IPS-18c (cell line): Measurements from ENCODE around the gene ACSF3.
"Not testable (repeated sequence)": the region's sequence is repeated elsewhere in the genome, so short reads cannot be mapped to it uniquely, and the experiment has no call there.

Experiments
- H3K4me3 ChIP-seq: 2 replicates; pipeline ENCODE4 v1.7.0; 2013; ENCODE audit warnings: low read depth, mild to moderate bottlenecking, low read length, moderate library complexity; ENCODE audit not compliant: insufficient read depth
- H3K9me3 ChIP-seq: one replicate; pipeline ENCODE4 v1.6.1; 2013; ENCODE audit warnings: mild to moderate bottlenecking, low read length, moderate library complexity; ENCODE audit not compliant: control insufficient read depth, insufficient read depth

Gene ACSF3

DNA sequence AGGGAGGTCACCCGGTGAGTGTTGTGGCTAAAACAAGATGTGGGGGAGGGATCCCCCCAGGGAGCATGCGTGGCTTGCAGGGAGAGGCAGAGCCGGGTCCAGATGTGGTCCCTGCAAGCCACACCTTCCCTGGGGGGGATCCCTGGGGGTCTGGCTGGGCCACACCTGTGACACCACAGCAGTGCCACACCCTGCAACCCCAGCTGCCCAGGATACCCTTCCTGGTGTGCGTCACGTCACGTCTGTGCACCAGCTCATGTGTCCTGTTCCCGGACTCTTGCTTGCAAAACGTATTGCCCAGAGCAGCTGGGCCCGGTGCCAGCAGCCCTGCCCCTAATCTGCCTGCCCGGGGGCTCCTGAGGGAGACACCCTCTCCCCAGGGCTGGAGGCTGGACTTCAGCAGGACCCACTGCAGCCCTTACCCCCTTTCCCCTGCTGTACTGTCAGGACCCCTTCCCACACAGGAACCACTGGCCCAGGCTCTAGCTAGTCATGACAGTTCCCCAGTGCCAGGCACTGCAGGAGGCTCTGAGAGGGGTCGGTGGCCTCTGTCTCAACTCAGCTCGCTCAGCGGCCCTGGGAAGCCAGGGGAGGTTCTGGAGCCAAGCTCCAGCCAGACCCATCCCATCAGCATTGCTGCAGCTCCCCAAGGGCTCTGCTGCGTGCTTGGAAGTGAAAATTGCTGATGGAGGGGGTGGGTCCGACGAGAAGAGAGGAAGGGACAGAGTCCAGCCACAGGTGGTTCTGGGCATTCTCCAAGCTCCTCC lies 25.8 kb upstream of the ACSF3 start:
- Histone ChIP-seq H3K4me3 (no peak overlapping the region), H3K9me3 (no peaks in the 10 kb centered on the region)

- H3K4me3 ChIP-seq, H3K9me3 ChIP-seq: not testable (repeated sequence)
These were observed 24.6 kb upstream of the ACSF3 start for GRCh38 chr16:89068814-89069616.

DNA sequence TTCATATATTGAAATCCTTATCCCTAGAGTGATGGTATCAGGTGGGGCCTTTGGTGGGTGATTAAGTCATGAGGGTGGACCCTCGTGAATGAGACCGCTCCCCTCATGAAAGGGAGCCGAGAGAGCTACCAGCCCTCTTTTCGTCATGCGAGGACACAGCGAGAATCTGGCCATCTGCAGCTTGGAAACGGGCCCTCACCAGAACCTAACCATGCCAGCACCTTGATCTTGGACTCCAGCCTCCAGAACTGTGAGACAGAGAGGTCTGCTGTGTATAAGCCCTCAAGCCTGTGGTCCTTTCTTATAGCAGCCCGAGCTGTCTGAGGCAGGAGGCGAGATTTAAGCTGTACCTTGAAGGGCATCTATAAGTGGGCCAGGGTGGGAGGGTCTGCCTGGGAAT lies 23.7 kb upstream of the ACSF3 start:
- Histone ChIP-seq H3K9me3 (no peaks in the 10 kb centered on the region), H3K4me3 (no peak overlapping the region)

- no peak overlapping the region for H3K4me3 ChIP-seq
- no peaks in the 10 kb centered on the region for H3K9me3 ChIP-seq
These were observed 23.1 kb upstream of the ACSF3 start for GRCh38 chr16:89070590-89070989.

- no peaks in the 10 kb centered on the region for H3K9me3 ChIP-seq
- no peak overlapping the region for H3K4me3 ChIP-seq
These were observed 21.7 kb upstream of the ACSF3 start for GRCh38 chr16:89071686-89072547.

DNA sequence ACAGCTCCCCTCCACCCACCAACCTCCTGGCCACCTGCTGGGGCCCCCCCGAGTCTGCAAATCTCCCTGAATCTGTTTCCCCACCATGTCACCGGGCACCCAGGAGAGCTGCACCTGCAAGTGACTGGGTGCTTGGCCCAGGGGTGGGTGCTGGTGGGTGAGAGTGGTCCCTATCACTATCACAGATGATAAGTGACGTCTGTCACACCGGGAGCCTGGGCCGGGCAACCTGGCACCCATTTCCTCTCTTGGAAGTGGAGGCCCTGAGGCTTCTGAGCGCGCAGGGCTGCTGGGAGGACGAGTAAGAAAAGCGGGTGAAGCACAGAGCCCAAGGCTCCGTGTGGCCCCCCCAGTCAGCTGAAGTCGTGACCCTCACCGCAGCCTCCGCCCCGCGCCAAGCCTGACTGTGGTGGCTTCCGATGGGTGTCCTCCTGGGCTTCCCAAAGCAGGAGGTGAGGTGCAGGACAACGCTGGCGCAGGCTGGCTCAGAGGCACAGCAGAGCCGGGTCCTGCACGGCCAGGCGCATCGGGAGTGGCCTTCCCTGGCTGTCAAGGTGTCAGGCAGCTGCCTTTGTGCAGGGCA lies 21.0 kb upstream of the ACSF3 start:
- no peak overlapping the region for H3K4me3 ChIP-seq
- no peaks in the 10 kb centered on the region for H3K9me3 ChIP-seq

- Histone ChIP-seq H3K4me3 (no peak overlapping the region), H3K9me3 (no peaks in the 10 kb centered on the region)
These were observed 20.1 kb upstream of the ACSF3 start for GRCh38 chr16:89073346-89074071.

DNA sequence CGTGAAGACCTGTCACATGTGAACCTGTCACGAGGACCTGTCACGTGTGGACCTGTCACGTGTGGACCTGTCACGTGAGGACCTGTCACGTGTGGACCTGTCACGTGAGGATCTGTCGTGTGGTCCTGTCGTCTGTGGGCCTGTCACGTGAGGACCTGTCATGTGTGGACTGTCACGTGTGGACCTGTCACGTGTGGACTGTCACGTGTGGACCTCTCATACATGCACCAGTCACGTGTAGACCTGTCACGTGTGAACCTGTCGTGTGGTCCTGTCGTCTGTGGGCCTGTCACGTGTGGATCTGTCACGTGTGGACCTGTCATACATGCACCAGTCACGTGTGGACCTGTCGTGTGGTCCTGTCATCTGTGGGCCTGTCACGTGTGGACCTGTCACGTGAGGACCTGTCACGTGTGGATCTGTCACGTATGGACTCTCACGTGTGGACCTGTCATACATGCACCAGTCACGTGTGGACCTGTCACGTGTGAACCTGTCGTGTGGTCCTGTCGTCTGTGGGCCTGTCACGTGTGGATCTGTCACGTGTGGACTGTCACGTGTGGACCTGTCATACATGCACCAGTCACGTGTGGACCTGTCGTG lies 19.5 kb upstream of the ACSF3 start:
- H3K9me3 ChIP-seq, H3K4me3 ChIP-seq: not testable (repeated sequence)

- Histone ChIP-seq H3K9me3 (no peaks in the 10 kb centered on the region), H3K4me3 (no peak overlapping the region)
These were observed 18.6 kb upstream of the ACSF3 start for GRCh38 chr16:89074803-89075688.

DNA sequence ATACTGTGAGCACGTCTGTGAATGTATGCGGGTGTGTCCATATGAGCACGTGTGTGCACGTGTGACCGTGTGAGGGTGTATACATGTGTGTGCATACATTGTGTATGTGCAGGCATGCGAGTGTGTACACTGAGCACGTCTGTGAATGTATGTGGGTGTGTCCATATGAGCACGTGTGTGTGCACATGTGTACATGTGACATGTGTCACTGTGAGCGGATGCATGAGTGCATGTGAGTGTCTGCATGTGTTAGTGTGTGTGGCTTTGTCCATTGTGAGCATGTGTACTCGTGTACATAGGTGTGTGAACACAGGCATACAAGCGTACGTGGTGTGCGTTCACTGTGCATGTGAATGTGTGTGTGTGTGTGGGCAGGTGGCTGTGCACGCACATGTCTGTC lies 17.5 kb upstream of the ACSF3 start:
- Histone ChIP-seq H3K4me3 (no peak overlapping the region), H3K9me3 (no peaks in the 10 kb centered on the region)

GRCh38 chr16:89077076-89077475 lies 16.6 kb upstream of the ACSF3 start:
- H3K4me3 ChIP-seq: no peak overlapping the region

GRCh38 chr16:89078172-89078571 lies 15.5 kb upstream of the ACSF3 start:
- H3K4me3 ChIP-seq: no peak overlapping the region
- no peaks in the 10 kb centered on the region for H3K9me3 ChIP-seq

More at GRCh38 chr16:89077076-89077475, 16.6 kb upstream of the ACSF3 start:
- no peaks in the 10 kb centered on the region for H3K9me3 ChIP-seq

DNA sequence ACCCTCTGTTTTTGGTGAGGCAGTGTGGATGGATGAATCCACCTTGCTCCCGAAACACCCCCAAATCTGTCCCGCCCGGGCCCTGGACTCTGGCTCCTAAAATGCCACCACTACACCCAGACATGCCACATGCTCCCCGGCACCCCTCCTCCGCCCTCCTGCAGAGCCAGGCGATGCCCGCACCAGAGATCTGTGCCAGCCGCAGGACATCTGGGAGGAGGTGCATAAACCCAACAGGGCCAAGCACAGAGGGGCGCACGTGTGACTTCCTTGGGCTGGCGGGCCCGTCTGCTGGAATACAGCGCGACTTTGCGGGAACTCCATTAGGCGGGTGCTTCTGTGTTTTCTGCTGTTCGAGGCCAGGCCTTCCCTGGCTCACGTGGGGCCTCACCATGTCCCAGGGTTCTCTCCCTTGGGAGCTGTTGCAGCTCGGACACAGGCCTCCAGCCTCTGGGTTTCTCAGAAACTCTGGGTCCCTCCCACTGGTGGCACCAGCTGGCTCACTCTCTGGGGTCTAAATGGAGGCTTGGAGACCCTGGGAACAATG lies 14.1 kb upstream of the ACSF3 start:
- Histone ChIP-seq H3K9me3 (no peaks in the 10 kb centered on the region), H3K4me3 (no peak overlapping the region)

- H3K4me3 ChIP-seq: no peak overlapping the region
- H3K9me3 ChIP-seq: no peaks in the 10 kb centered on the region
These were observed 13.3 kb upstream of the ACSF3 start for GRCh38 chr16:89080196-89080853.

- no peaks in the 10 kb centered on the region for H3K9me3 ChIP-seq
- no peak overlapping the region for H3K4me3 ChIP-seq
These were observed 12.1 kb upstream of the ACSF3 start for GRCh38 chr16:89081556-89081955.
